ENCODE data around the gene TMEM33.

GRCh38 chr4:41897698-41898097 lies 37.5 kb upstream of the TMEM33 start:
- TF ChIP-seq CHD7 (IDR thresholded peaks at IDR 0.05; ENCODE audit: insufficient replicate concordance, low read length), result no peak
- TF ChIP-seq POLR2A (IDR thresholded peaks at IDR 0.05; ENCODE audit: control extremely low read depth in 1 of 2, low read depth in 2 of 2, low read length in 2 of 2), result no peak
- no peak for TF ChIP-seq EP300 (IDR thresholded peaks at IDR 0.05; ENCODE audit: borderline replicate concordance in 1 of 2, low read depth in 2 of 2, low read length in 2 of 2)
- TF ChIP-seq, protein P1, sequence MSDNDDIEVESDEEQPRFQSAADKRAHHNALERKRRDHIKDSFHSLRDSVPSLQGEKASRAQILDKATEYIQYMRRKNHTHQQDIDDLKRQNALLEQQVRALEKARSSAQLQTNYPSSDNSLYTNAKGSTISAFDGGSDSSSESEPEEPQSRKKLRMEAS (IDR thresholded peaks at IDR 0.05), result no peak
- TF ChIP-seq, protein P2, sequence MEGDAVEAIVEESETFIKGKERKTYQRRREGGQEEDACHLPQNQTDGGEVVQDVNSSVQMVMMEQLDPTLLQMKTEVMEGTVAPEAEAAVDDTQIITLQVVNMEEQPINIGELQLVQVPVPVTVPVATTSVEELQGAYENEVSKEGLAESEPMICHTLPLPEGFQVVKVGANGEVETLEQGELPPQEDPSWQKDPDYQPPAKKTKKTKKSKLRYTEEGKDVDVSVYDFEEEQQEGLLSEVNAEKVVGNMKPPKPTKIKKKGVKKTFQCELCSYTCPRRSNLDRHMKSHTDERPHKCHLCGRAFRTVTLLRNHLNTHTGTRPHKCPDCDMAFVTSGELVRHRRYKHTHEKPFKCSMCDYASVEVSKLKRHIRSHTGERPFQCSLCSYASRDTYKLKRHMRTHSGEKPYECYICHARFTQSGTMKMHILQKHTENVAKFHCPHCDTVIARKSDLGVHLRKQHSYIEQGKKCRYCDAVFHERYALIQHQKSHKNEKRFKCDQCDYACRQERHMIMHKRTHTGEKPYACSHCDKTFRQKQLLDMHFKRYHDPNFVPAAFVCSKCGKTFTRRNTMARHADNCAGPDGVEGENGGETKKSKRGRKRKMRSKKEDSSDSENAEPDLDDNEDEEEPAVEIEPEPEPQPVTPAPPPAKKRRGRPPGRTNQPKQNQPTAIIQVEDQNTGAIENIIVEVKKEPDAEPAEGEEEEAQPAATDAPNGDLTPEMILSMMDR (IDR thresholded peaks at IDR 0.05; ENCODE audit: control extremely low read depth in 1 of 3, insufficient read depth in 1 of 3, low read depth in 1 of 3, low read length in 3 of 3), result no peak
- TF ChIP-seq POLR2AphosphoS5 (IDR thresholded peaks at IDR 0.05; ENCODE audit: low read depth, low read length), result no peak
- TF ChIP-seq RAD21 (IDR thresholded peaks at IDR 0.05 in 1 of 2, conservative IDR thresholded peaks at IDR 0.05 in 1 of 2; ENCODE audit: low read depth in 2 of 2, low read length in 2 of 2), result no peak

Data from H1 (cell line).